ENCODE data around the gene ITGAX. TPM values are rescaled to one million over a fixed set of nuclear protein-coding genes. Genes with fewer than 3 reads are reported as not detected.

Gene ITGAX
- total and polyA plus RNA-seq, 12 donors: 1.4 to 84.9 (median 3.6) TPM

DNA sequence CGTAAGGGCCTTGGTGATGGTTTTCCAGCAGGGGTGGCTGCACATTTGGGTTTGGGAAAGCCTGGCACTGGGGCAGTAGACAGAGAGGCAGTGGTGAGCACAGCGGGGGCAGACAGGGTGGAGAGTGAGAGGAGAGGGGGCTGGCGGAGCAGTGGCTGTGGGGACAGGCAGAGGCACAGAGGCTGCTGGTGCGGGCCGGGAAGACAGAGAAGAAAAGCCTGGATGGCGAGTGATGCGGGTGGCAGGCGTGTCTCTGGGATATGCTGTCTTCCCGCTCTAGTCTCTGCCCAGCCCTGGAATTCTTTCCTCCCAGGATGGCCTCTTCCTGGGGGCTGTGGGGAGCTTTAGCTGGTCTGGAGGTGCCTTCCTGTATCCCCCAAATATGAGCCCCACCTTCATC is 55.1 kb downstream of the ITGAX start:
- whole genome bisulfite sequencing, 4 donors: 81 to 84% (median 83%) methylated on average over 9 of the region's 9 CpGs
- no peaks in the 10 kb centered on the region for H3K27me3 ChIP-seq
- no peaks in the 10 kb centered on the region for H3K4me1 ChIP-seq (replicated peaks in 1 of 2)
- DNase-seq: no peak
- no peak overlapping the region for H3K27ac ChIP-seq
- TF ChIP-seq, protein P1, sequence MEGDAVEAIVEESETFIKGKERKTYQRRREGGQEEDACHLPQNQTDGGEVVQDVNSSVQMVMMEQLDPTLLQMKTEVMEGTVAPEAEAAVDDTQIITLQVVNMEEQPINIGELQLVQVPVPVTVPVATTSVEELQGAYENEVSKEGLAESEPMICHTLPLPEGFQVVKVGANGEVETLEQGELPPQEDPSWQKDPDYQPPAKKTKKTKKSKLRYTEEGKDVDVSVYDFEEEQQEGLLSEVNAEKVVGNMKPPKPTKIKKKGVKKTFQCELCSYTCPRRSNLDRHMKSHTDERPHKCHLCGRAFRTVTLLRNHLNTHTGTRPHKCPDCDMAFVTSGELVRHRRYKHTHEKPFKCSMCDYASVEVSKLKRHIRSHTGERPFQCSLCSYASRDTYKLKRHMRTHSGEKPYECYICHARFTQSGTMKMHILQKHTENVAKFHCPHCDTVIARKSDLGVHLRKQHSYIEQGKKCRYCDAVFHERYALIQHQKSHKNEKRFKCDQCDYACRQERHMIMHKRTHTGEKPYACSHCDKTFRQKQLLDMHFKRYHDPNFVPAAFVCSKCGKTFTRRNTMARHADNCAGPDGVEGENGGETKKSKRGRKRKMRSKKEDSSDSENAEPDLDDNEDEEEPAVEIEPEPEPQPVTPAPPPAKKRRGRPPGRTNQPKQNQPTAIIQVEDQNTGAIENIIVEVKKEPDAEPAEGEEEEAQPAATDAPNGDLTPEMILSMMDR (IDR thresholded peaks at IDR 0.05): no peak
- TF ChIP-seq POLR2A (IDR thresholded peaks at IDR 0.05): no peak
- no peak overlapping the region for H3K4me3 ChIP-seq
- no peaks in the 10 kb centered on the region for H3K9me3 ChIP-seq (replicated peaks in 1 of 3)
- H3K36me3 ChIP-seq (replicated peaks in 1 of 2): no peaks in the 10 kb centered on the region
- intact Hi-C loops (cut with DNase I): no loop called here

DNA sequence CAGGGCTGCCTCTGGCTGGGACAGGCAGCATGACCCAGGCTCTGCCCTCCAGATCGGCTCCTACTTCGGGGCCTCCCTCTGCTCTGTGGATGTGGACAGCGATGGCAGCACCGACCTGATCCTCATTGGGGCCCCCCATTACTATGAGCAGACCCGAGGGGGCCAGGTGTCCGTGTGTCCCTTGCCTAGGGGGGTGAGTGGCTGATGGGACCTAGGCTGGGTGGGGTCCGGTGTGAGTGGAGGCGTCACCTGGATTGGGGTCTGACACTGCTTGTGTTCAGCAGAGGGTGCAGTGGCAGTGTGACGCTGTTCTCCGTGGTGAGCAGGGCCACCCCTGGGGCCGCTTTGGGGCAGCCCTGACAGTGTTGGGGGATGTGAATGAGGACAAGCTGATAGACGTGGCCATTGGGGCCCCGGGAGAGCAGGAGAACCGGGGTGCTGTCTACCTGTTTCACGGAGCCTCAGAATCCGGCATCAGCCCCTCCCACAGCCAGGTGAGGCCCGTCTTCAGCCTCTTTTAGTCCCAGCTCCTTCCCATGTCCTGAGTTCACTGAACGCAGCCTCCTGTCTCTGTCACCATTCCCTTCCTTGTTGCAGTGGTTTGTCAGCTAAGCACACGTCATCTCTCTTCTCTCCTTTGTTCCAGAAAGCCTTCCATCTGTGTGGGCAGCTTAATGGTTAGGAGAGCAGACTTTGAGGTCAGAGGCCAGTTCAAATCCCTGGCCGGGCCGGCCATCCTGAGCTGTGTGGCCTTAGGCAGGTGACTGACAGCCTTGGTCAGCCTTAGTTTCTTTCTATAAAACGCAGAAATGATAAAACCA is 56.3 kb downstream of the ITGAX start:
- Histone ChIP-seq H3K4me3 (no peak overlapping the region), H3K27ac (no peak overlapping the region), H3K4me1 (replicated peaks in 1 of 2) (no peaks in the 10 kb centered on the region), H3K9me3 (replicated peaks in 1 of 3) (no peaks in the 10 kb centered on the region), H3K36me3 (replicated peaks in 1 of 2) (no peaks in the 10 kb centered on the region), H3K27me3 (no peaks in the 10 kb centered on the region)
- 61 to 83% (median 78%) methylated on average over 13 to 22 of the region's 22 CpGs for WGBS, 4 donors
- intact Hi-C loops (cut with DNase I): no loop called here
- no peak for DNase-seq
- TF ChIP-seq, protein P1 (IDR thresholded peaks at IDR 0.05): no peak
- TF ChIP-seq POLR2A (IDR thresholded peaks at IDR 0.05): no peak

DNA sequence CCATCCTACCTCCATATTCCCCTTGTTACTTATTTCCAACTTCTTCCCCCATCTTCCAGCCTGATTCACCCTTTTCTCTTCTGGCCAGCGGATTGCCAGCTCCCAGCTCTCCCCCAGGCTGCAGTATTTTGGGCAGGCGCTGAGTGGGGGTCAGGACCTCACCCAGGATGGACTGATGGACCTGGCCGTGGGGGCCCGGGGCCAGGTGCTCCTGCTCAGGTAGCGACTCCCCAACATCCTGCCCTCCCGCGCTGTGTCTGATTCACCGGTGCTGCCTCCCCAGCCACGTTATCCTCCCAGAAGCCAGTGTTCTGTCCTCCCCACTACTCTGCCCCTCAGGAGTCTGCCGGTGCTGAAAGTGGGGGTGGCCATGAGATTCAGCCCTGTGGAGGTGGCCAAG is 57.8 kb downstream of the ITGAX start:
- no peaks in the 10 kb centered on the region for H3K9me3 ChIP-seq (replicated peaks in 1 of 3)
- intact Hi-C loops (cut with DNase I): no loop called here
- H3K27ac ChIP-seq: no peak overlapping the region
- H3K36me3 ChIP-seq (replicated peaks in 1 of 2): no peaks in the 10 kb centered on the region
- TF ChIP-seq POLR2A (IDR thresholded peaks at IDR 0.05): no peak
- TF ChIP-seq, protein P1 (IDR thresholded peaks at IDR 0.05): no peak
- no peak overlapping the region for H3K4me3 ChIP-seq
- H3K27me3 ChIP-seq: no peaks in the 10 kb centered on the region
- DNase-seq: no peak
- H3K4me1 ChIP-seq (replicated peaks in 1 of 2): no peaks in the 10 kb centered on the region
- WGBS, 4 donors: 80 to 87% (median 83%) methylated on average over 10 of the region's 10 CpGs

DNA sequence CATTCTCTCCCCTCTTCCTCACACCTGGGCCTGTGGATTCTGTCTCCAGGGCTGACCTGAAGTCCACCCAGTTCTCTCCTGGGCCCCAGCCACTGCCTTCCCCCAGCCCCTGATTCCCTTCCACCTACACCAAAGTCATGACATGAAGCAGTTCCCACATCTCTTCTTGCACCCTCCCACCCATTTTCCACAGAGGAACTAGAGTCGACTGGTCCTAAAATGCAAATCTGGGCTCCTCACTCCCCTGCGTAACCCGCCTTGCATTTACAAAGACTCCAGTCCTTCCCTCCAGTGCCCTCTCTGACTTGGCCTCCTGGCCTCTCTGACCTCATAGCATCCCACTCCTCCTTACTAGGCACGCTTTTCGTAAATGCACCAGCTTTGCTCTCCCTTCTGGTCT is 58.4 kb downstream of the ITGAX start:
- Histone ChIP-seq H3K4me1 (replicated peaks in 1 of 2) (no peaks in the 10 kb centered on the region), H3K27me3 (no peaks in the 10 kb centered on the region), H3K36me3 (replicated peaks in 1 of 2) (no peaks in the 10 kb centered on the region), H3K4me3 (no peak overlapping the region), H3K9me3 (replicated peaks in 1 of 3) (no peaks in the 10 kb centered on the region), H3K27ac (no peak overlapping the region)
- intact Hi-C loops (cut with DNase I): no loop called here
- DNase-seq: no peak
- 88 to 90% (median 89%) methylated on average over 5 of the region's 5 CpGs for WGBS, 4 donors
- TF ChIP-seq, protein P1 (IDR thresholded peaks at IDR 0.05): no peak
- TF ChIP-seq POLR2A (IDR thresholded peaks at IDR 0.05): no peak
